ENCODE measurements around the gene JMJD8. TPM values are rescaled to one million over a fixed set of nuclear protein-coding genes. Genes with fewer than 3 reads are reported as not detected.

The JMJD8 gene
- total and polyA plus RNA-seq, 5 donors from 2014 or later: 22.7 to 36.2 (median 32.3) TPM

DNA sequence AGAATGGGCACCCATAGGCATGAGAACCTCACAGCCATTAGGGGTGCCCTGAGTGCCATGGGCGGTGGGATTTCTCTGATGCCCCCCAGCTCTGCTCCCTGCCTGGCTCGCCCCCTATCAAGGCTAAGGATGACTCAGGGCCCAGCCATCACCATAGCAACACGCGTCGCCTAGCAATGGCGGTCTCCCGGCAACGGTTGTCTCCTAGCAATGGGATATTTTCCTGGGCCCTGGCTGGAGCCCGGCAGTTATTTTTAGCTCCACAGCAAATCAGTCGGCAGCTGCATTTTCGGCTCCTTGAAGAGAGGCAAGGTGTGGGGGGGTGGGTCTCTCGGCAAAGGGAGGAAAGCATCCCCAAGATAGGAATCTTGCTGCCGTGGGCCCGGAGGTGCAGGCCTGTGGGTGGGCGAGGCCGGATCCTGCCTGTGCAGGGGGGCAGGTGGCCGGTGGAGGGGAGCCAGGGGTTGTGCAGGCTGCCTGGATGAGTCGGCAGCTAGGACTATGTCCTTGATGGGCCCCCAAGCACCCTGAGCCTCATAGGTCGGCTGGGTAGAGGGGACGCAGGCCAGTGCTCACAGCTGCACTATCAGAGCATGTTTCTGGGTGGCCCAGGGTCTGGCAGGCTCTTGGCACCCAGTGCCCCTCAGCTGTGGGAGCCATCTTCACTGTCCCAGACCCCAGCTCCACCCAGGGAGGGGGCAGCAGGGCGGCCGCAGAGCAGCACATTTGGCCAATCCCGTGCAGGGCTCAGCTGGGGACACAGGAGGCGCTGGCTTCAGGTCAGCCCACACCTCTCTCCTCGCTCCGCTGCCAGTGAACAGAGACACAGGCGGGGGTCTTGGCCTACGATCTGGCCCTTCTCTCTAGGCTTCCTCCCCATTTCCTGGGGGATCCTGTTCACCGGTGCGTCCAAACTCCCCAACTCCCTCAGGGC lies 25.7 kb upstream of the JMJD8 start:
- H3K4me3 Mint-ChIP-seq: no peak overlapping the region
- H3K9me3 Mint-ChIP-seq: no peaks in the 10 kb centered on the region
- H3K4me3 ChIP-seq (ENCODE audit: low read depth, low read length): no peak overlapping the region
- H3K9me3 ChIP-seq (ENCODE audit: control insufficient read depth in 2 of 2, low read length in 2 of 2): no peaks in the 10 kb centered on the region
- peaks cover 16% of the 10 kb centered on the region for H3K4me1 ChIP-seq (ENCODE audit: control insufficient read depth, insufficient read depth, low read length, poor library complexity, severe bottlenecking)
- DNase-seq: no peak
- no peaks in the 10 kb centered on the region for H3K36me3 Mint-ChIP-seq
- no peaks in the 10 kb centered on the region for H3K36me3 ChIP-seq (ENCODE audit: control insufficient read depth, insufficient read depth, low read length)
- peaks cover 7% of the 10 kb centered on the region for H3K27me3 ChIP-seq (ENCODE audit: control insufficient read depth, insufficient read depth, low read length)
- no peak for ATAC-seq (ENCODE audit: low read depth in 2 of 2)
- H3K27ac ChIP-seq (ENCODE audit: insufficient read depth, low read length, poor library complexity, severe bottlenecking): no peak overlapping the region
- H3K4me1 Mint-ChIP-seq: peaks cover 0 to 13% (median 2%) of the 10 kb centered on the region in 4 donors
- no peak overlapping the region for H3K27ac Mint-ChIP-seq
- peaks cover 42% of the 10 kb centered on the region for H3K27me3 Mint-ChIP-seq

DNA sequence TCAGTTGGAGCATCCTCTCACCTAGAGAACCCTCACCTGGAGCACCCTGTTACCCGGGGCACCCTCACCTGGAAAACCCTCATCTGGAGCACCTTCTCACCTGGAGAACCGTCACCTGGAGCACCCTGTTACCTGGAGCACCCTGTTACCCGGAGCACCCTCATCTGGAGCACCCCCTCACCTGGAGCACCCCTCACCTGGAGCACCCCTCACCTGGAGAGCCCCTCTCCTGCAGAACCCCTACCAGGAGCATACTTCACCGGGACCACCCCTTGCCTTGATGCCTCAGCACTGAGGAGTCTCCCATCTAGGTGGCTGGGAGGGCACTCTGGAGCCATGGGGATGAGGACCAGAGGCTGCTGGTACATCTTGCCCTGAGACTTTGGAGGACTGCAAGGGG lies 24.8 kb upstream of the JMJD8 start:
- DNase-seq (no peak), ATAC-seq (ENCODE audit: low read depth in 2 of 2) (no peak)

DNA sequence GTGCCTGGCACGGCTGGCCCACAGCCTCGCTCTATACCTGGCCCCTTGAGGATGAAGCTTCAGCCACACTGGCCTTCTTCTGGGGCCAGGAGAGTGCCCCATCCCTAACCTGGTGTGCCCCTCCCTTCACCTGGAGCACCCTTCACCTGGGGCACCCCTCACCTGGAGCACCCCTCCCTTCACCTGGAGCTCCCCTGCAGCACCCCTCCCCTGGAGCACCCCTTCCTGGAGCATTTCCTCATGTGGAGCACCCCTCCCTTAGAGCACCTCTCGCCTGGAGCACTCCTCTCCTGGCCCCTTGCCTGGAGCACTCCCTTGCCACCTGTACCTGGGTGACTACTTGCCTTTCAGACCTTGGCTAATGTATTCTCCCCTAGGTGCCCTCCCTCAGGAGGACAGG lies 23.9 kb upstream of the JMJD8 start:
- Mint-ChIP-seq H3K4me1 (peaks cover 0 to 7% (median 2%) of the 10 kb centered on the region in 4 donors), H3K27me3 (peaks cover 51% of the 10 kb centered on the region), H3K36me3 (no peaks in the 10 kb centered on the region), H3K27ac (no peak overlapping the region), H3K9me3 (no peaks in the 10 kb centered on the region), H3K4me3 (no peak overlapping the region)
- H3K9me3 ChIP-seq (ENCODE audit: control insufficient read depth in 2 of 2, low read length in 2 of 2): no peaks in the 10 kb centered on the region
- peaks cover 7% of the 10 kb centered on the region for H3K27me3 ChIP-seq (ENCODE audit: control insufficient read depth, insufficient read depth, low read length)
- H3K27ac ChIP-seq (ENCODE audit: insufficient read depth, low read length, poor library complexity, severe bottlenecking): no peak overlapping the region
- DNase-seq: no peak
- no peak for ATAC-seq (ENCODE audit: low read depth in 2 of 2)
- no peaks in the 10 kb centered on the region for H3K36me3 ChIP-seq (ENCODE audit: control insufficient read depth, insufficient read depth, low read length)
- H3K4me3 ChIP-seq (ENCODE audit: low read depth, low read length): no peak overlapping the region
- H3K4me1 ChIP-seq (ENCODE audit: control insufficient read depth, insufficient read depth, low read length, poor library complexity, severe bottlenecking): peaks cover 9% of the 10 kb centered on the region

More for the DNA sequence above, 24.8 kb upstream of the JMJD8 start:
- no peaks in the 10 kb centered on the region for H3K36me3 ChIP-seq (ENCODE audit: control insufficient read depth, insufficient read depth, low read length)
- no peak overlapping the region for H3K27ac ChIP-seq (ENCODE audit: insufficient read depth, low read length, poor library complexity, severe bottlenecking)
- H3K4me1 Mint-ChIP-seq: peaks cover 0 to 10% (median 2%) of the 10 kb centered on the region in 4 donors
- peaks cover 48% of the 10 kb centered on the region for H3K27me3 Mint-ChIP-seq
- peaks cover 9% of the 10 kb centered on the region for H3K4me1 ChIP-seq (ENCODE audit: control insufficient read depth, insufficient read depth, low read length, poor library complexity, severe bottlenecking)
- no peak overlapping the region for H3K4me3 Mint-ChIP-seq
- H3K27me3 ChIP-seq (ENCODE audit: control insufficient read depth, insufficient read depth, low read length): peaks cover 7% of the 10 kb centered on the region
- no peaks in the 10 kb centered on the region for H3K36me3 Mint-ChIP-seq
- no peaks in the 10 kb centered on the region for H3K9me3 Mint-ChIP-seq
- no peak overlapping the region for H3K4me3 ChIP-seq (ENCODE audit: low read depth, low read length)
- no peak overlapping the region for H3K27ac Mint-ChIP-seq
- H3K9me3 ChIP-seq (ENCODE audit: control insufficient read depth in 2 of 2, low read length in 2 of 2): no peaks in the 10 kb centered on the region

DNA sequence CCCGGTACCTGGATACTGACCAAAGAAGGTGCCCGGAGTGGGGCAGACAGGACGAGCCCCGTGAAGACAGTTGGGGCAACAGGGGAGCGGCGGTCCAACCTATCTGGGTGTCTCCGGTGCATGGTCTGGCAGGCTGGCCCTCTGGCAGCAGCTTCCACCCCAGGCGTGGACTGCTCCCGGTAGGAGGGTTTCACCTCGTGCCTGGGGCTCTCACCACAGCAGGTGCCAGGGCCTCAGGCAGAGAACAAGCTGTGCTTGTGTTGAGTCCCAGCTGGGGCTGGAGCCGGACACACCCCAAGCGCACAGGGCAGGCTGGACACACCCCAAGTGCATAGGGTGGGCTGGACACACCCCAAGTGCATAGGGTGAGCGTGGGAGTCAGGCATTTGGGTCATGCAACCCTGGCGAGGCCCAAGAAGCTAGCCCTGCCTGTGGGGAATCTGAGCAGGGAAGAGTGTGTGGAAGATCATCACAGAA lies 23.0 kb upstream of the JMJD8 start:
- H3K9me3 ChIP-seq (ENCODE audit: control insufficient read depth in 2 of 2, low read length in 2 of 2): no peaks in the 10 kb centered on the region
- Mint-ChIP-seq H3K4me3 (peak overlapping the region in 3 of 4 donors; percentile 21 to 41 (median 32)), H3K27me3 (peaks cover 60% of the 10 kb centered on the region)

DNA sequence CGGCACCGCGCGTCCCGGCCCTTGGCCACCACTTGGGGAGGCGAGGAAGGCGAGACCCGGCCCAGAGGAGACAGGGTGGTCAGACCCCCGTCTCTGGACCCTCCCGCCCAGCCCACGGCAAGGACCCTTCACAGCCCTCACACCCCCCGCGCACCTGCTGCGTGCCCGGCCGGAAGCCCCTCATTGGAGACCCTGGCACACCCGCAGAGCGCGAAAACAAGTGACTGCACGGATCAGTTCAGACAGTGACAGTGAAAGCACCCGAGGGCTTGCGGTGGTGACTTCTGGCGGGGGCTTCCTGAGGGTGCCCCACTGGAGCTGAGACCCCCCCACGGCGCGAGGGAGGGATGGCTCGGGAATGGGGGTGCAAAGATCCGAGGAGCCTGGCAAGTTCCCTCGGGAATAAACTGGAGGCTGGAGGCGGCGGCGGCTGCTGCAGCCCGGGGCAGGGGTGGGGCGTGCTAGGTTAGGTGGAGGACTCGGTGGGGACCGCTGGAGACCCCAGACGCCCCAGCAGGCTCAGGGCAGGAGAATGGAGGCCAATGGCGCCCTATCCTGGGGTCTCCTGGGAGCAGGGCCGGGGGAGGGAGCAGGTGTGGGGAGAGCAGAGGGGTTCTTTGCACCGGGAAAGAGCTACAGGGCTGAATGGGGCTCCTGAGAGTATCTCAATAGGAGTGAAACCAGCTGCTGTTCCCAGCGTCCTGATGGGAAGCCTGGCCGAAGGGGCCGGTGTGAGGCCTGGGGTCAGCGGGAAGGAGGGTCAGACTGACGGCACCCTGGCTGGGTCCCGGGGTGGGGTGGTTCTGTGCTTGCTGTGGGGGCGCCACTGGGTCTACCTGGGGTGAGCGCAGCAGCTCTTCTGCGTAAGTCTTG lies 22.3 kb upstream of the JMJD8 start:
- H3K27me3 Mint-ChIP-seq: peaks cover 64% of the 10 kb centered on the region
- Histone ChIP-seq H3K4me1 (ENCODE audit: control insufficient read depth, insufficient read depth, low read length, poor library complexity, severe bottlenecking) (peaks cover 9% of the 10 kb centered on the region), H3K36me3 (ENCODE audit: control insufficient read depth, insufficient read depth, low read length) (no peaks in the 10 kb centered on the region), H3K4me3 (ENCODE audit: low read depth, low read length) (no peak overlapping the region), H3K9me3 (ENCODE audit: control insufficient read depth in 2 of 2, low read length in 2 of 2) (no peaks in the 10 kb centered on the region), H3K27ac (ENCODE audit: insufficient read depth, low read length, poor library complexity, severe bottlenecking) (no peak overlapping the region), H3K27me3 (ENCODE audit: control insufficient read depth, insufficient read depth, low read length) (peaks cover 12% of the 10 kb centered on the region)
- ATAC-seq (ENCODE audit: low read depth in 2 of 2) (no peak), DNase-seq (no peak)
- peak overlapping the region in 3 of 4 donors; percentile 21 to 41 (median 26) for H3K4me3 Mint-ChIP-seq
- H3K36me3 Mint-ChIP-seq: no peaks in the 10 kb centered on the region
- no peaks in the 10 kb centered on the region for H3K9me3 Mint-ChIP-seq
- H3K27ac Mint-ChIP-seq: no peak overlapping the region
- peaks cover 0 to 14% (median 4%) of the 10 kb centered on the region in 4 donors for H3K4me1 Mint-ChIP-seq

More for the DNA sequence above, 23.0 kb upstream of the JMJD8 start:
- Histone ChIP-seq H3K4me3 (ENCODE audit: low read depth, low read length) (no peak overlapping the region), H3K36me3 (ENCODE audit: control insufficient read depth, insufficient read depth, low read length) (no peaks in the 10 kb centered on the region), H3K27me3 (ENCODE audit: control insufficient read depth, insufficient read depth, low read length) (peaks cover 10% of the 10 kb centered on the region), H3K4me1 (ENCODE audit: control insufficient read depth, insufficient read depth, low read length, poor library complexity, severe bottlenecking) (peaks cover 9% of the 10 kb centered on the region), H3K27ac (ENCODE audit: insufficient read depth, low read length, poor library complexity, severe bottlenecking) (no peak overlapping the region)
- ATAC-seq (ENCODE audit: low read depth in 2 of 2): no peak
- Mint-ChIP-seq H3K27ac (no peak overlapping the region), H3K36me3 (no peaks in the 10 kb centered on the region), H3K9me3 (no peaks in the 10 kb centered on the region), H3K4me1 (peaks cover 0 to 11% (median 4%) of the 10 kb centered on the region in 4 donors)
- DNase-seq: no peak

DNA sequence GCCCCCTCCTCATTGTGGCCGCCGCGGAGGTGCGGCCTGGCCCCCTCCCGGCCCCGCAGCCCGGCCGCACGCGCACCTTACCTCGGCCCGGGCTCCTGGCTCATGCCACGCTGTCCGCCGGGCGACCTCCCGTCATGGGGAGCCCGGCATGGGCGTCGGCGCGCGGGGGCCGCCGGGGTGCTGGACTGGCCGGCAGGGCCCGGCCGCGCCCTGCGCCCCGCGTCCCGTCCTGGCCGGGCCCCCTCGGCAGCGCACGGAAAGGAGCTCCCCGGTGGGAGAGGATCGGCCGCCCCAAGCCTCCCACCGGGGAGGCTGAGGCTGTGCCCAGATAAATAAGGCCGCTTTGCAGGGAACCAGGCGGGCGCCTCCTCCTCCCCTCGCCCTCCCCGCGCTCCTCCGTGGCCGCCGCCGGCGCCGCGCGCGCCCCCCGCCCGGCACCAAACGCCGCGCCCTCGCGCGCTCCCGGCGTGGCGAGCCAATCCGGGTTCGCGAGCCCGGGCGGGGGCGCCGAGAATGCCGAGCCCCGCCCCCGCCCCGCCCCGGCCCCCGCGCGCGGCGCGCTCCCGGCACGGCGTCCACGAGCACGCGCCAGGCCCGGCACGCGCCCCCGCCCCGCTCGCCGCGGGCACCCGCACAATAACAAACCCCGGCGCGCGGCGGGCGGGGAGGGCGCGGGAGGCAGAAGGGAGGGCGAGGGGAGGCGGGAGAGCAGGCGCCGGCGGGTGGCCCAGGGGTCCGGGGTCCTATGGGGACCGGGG lies 21.5 kb upstream of the JMJD8 start, which contains the start of gene FBXL16:
TSS of gene FBXL16 (minus strand) at position 371 of the 758 bp plus-strand sequence. CDS start 8,396 bp downstream, outside the sequence.
- H3K4me3 Mint-ChIP-seq: peak within 1 kb of the TSS in 3 of 4 donors; percentile 21 to 41 (median 26)
- Histone ChIP-seq H3K27me3 (ENCODE audit: control insufficient read depth, insufficient read depth, low read length) (peaks cover 12% of the 10 kb centered on the region), H3K4me1 (ENCODE audit: control insufficient read depth, insufficient read depth, low read length, poor library complexity, severe bottlenecking) (peaks cover 17% of the 10 kb centered on the region), H3K4me3 (ENCODE audit: low read depth, low read length) (no peak within 1 kb of the TSS), H3K9me3 (ENCODE audit: control insufficient read depth in 2 of 2, low read length in 2 of 2) (no peaks in the 10 kb centered on the region), H3K36me3 (ENCODE audit: control insufficient read depth, insufficient read depth, low read length) (no peaks in the 10 kb centered on the region), H3K27ac (ENCODE audit: insufficient read depth, low read length, poor library complexity, severe bottlenecking) (no peak within 1 kb of the TSS)
- no peaks in the 10 kb centered on the region for H3K9me3 Mint-ChIP-seq
- peaks cover 0 to 17% (median 4%) of the 10 kb centered on the region in 4 donors for H3K4me1 Mint-ChIP-seq
- H3K27me3 Mint-ChIP-seq: peaks cover 59% of the 10 kb centered on the region
- ATAC-seq (ENCODE audit: low read depth in 2 of 2): no peak
- H3K36me3 Mint-ChIP-seq: no peaks in the 10 kb centered on the region
- no peak within 1 kb of the TSS for H3K27ac Mint-ChIP-seq
- DNase-seq: no peak
